SK-N-SH (cell line): ENCODE measurements around the gene PLXND1. TPM values are rescaled to one million over a fixed set of nuclear protein-coding genes. Genes with fewer than 3 reads are reported as not detected.

Source experiments
- CTCF ChIA-PET: fragments of 300-600, 350-600 bp; formaldehyde crosslinking; extraction: SDS; loops from one replicate; lab custom pipeline; 2021; lab: Yijun Ruan, JAX
- POLR2A ChIA-PET: fragments of 350-600 bp; sonication (Branson Sonifier 250); formaldehyde crosslinking; extraction: SDS; loops from one replicate; lab custom pipeline; 2020; ENCODE audit warnings: antibody characterized with exemption, inconsistent platforms; lab: Yijun Ruan, JAX
- DNase-seq: peaks from one replicate; pipeline ENCODE4 v3.0.0; 2012
- H2AFZ ChIP-seq: fragments of 200-600 bp; sonication (generic); 2 replicates; pipeline ENCODE4 v1.8.1; 2016; ENCODE audit warnings: antibody characterized with exemption, mild to moderate bottlenecking, low read depth
- H3F3A ChIP-seq: fragments of 200-600 bp; sonication (generic); replicated peaks from 2 replicates; pipeline ENCODE3; 2016; ENCODE audit warnings: antibody characterized with exemption, mild to moderate bottlenecking; ENCODE audit not compliant: insufficient read depth
- H3K27ac ChIP-seq, 2 experiments: fragments of 200-500 bp in 1 of 2; fragments of 200-600 bp in 1 of 2; sonication (Bioruptor generic) in 1 of 2; sonication (generic), shearing (Covaris generic) in 1 of 2; 2 replicates each; pipeline versions ENCODE4 v1.5.1 to v1.6.1; 2014 to 2016; ENCODE audit warnings: low read depth in 2 of 2, inconsistent platforms in 1 of 2, low read length in 1 of 2, mild to moderate bottlenecking in 1 of 2, mixed read lengths in 1 of 2
- H3K27me3 ChIP-seq: fragments of 200-600 bp; sonication (generic), shearing (Covaris generic); 2 replicates; pipeline ENCODE4 v1.6.1; 2016; ENCODE audit warnings: mixed run types; ENCODE audit not compliant: insufficient read depth
- H3K36me3 ChIP-seq, 2 experiments: fragments of 200-500 bp in 1 of 2; fragments of 200-600 bp in 1 of 2; sonication (Bioruptor generic) in 1 of 2; sonication (generic) in 1 of 2; replicated peaks in 1 of 2; 2 replicates each; pipeline versions ENCODE3 to v1.5.1; 2014 to 2016; ENCODE audit warnings: low read length in 1 of 2, mild to moderate bottlenecking in 1 of 2; ENCODE audit not compliant: insufficient read depth in 2 of 2, control insufficient read depth in 1 of 2
- H3K4me1 ChIP-seq, 2 experiments: fragments of 200-500 bp in 1 of 2; fragments of 200-600 bp in 1 of 2; sonication (Bioruptor generic) in 1 of 2; sonication (generic), shearing (Covaris generic) in 1 of 2; 2 replicates each; pipeline versions ENCODE4 v1.5.1 to v1.6.1; 2014 to 2016; ENCODE audit warnings: low read depth in 1 of 2, low read length in 1 of 2, mixed run types in 1 of 2; ENCODE audit not compliant: insufficient read depth in 2 of 2, control insufficient read depth in 1 of 2
- H3K4me2 ChIP-seq: fragments of 200-600 bp; sonication (generic), shearing (Covaris generic); 2 replicates; pipeline ENCODE4 v1.6.1; 2017; ENCODE audit warnings: mixed run types
- H3K4me3 ChIP-seq, 2 experiments: fragments of 200-500 bp in 1 of 2; fragments of 200-600 bp in 1 of 2; sonication (Bioruptor generic) in 1 of 2; sonication (generic), shearing (Covaris generic) in 1 of 2; 2 replicates each; pipeline versions ENCODE4 v1.5.1 to v1.8.1; 2014 to 2016; ENCODE audit warnings: low read depth in 2 of 2, inconsistent platforms in 1 of 2, low read length in 1 of 2, mild to moderate bottlenecking in 1 of 2, mixed read lengths in 1 of 2, moderate library complexity in 1 of 2
- H3K79me2 ChIP-seq: fragments of 200-600 bp; sonication (generic); 2 replicates; pipeline ENCODE4 v1.8.1; 2017; ENCODE audit warnings: mild to moderate bottlenecking; ENCODE audit not compliant: insufficient read depth
- H3K9ac ChIP-seq: fragments of 200-600 bp; sonication (generic); 2 replicates; pipeline ENCODE4 v1.6.1; 2017; ENCODE audit warnings: mixed run types
- H3K9me2 ChIP-seq: fragments of 200-600 bp; sonication (generic); 2 replicates; pipeline ENCODE4 v1.6.1; 2017; ENCODE audit warnings: mixed run types
- H3K9me3 ChIP-seq: fragments of 200-600 bp; sonication (generic); 2 replicates; pipeline ENCODE4 v1.6.1; 2017; ENCODE audit warnings: mixed run types, mild to moderate bottlenecking, moderate library complexity
- H4K20me1 ChIP-seq: fragments of 200-600 bp; sonication (generic); 2 replicates; pipeline ENCODE4 v1.6.1; 2017; ENCODE audit warnings: mild to moderate bottlenecking, mixed run types; ENCODE audit not compliant: insufficient read depth
- FOXJ3 ChIP-seq: sonication (generic); formaldehyde crosslinking; IDR thresholded peaks from 2 replicates; pipeline ENCODE4 v1.5.1; 2020; ENCODE audit warnings: mild to moderate bottlenecking, missing genetic modification reagents
- FOXM1 ChIP-seq: IDR thresholded peaks from 2 replicates; pipeline ENCODE4 v1.4.0; 2012; ENCODE audit warnings: low read depth, mild to moderate bottlenecking
- GABPA ChIP-seq: IDR thresholded peaks from 2 replicates; pipeline ENCODE4 v1.4.0; 2012; ENCODE audit warnings: low read depth, mild to moderate bottlenecking
- RFX5 ChIP-seq: IDR thresholded peaks from 2 replicates; pipeline ENCODE4 v1.6.1; 2012; ENCODE audit warnings: mild to moderate bottlenecking, improper control_type of control experiment, low read length
- TEAD4 ChIP-seq: IDR thresholded peaks from 2 replicates; pipeline ENCODE4 v1.4.0; 2012; ENCODE audit warnings: mild to moderate bottlenecking, borderline replicate concordance; ENCODE audit not compliant: insufficient read depth
- WGBS: methylation state at CpG from one replicate; pipeline ENCODE4 v1.1.6; 2017; ENCODE audit warnings: low lambda C conversion rate; 5-methylcytosine and 5-hydroxymethylcytosine counted together
- polyA plus RNA-seq, 3 experiments: library from polyadenylated mRNA; depleted of rRNA; stranded (reverse); fragments of >200 nt; gene quantifications; 2 replicates each; pipeline ENCODE4 v1.2.3, GENCODE V29; 2012
- TF ChIP-seq, protein P1 (sequence below): IDR thresholded peaks from 2 replicates; pipeline ENCODE4 v1.4.0; 2012; ENCODE audit warnings: low read depth
- TF ChIP-seq, protein P2 (sequence below): fragments of 200-600 bp; sonication (generic); IDR thresholded peaks from 2 replicates; pipeline ENCODE4 v1.6.1; 2017; ENCODE audit warnings: antibody characterized with exemption, mild to moderate bottlenecking, moderate library complexity
- TF ChIP-seq, protein P3 (sequence below): fragments of 150-350 bp; IDR thresholded peaks from 2 replicates; pipeline ENCODE4 v1.6.1; 2017; ENCODE audit warnings: antibody characterized with exemption, low read length, low read depth, borderline replicate concordance
- TF ChIP-seq, protein P4 (sequence below): IDR thresholded peaks from 2 replicates; pipeline ENCODE4 v1.6.1; 2012; ENCODE audit warnings: mild to moderate bottlenecking, low read depth, low read length, moderate library complexity

PLXND1 gene
- polyA plus RNA-seq, 1 of the 3 experiments (the other 2 are of a cell fraction), result 53.5 TPM

DNA sequence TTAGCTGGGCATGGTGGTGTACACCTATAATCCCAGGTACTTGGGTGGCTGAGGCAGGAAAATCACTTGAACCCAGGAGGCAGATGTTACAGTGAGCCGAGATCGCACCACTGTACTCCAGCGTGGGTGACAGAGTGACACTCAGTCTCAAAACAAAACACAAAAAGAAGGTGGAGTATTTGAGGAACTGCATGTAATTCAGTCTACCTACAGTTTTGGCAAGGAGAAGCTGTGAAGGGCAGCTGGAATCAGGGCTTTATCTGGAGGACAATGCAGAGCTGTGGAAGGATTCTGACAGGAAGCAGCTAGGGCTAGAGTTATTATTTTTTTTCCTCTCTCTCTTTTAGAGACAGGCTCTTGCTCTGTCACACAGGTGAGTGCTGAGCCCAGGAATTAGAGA lies 56.7 kb downstream of the PLXND1 start:
- Histone ChIP-seq H4K20me1 (no peaks in the 10 kb centered on the region), H3K9me2 (no peaks in the 10 kb centered on the region), H2AFZ (peak overlapping the region; percentile 35; the same call in 1 of the 2 replicates), H3K27me3 (no peaks in the 10 kb centered on the region), H3K4me3 (no peak overlapping the region)
- CTCF ChIA-PET, result interaction anchor here (1.1 to 1.5 kb wide), 2 partner anchors 9 to 15 kb away, joined by 3 to 4 read pairs; no protein-coding TSS in a partner anchor
- TF ChIP-seq GABPA, result no peak
- no peak for TF ChIP-seq TEAD4
- TF ChIP-seq, all 33 proteins: peak for 0
- POLR2A ChIA-PET, result no interaction called here
- Histone ChIP-seq H3K79me2 (no peaks in the 10 kb centered on the region), H3K27ac (no peak overlapping the region), H3K4me2 (no peak overlapping the region), H3K9me3 (no peaks in the 10 kb centered on the region), H3K9ac (no peak overlapping the region), H3K4me1 (peaks cover 0 to 22% of the 10 kb centered on the region in 2 experiments; a peak in 3 of 4 replicates), H3F3A (peaks cover under 1% of the 10 kb centered on the region), H3K36me3 (no peaks in the 10 kb centered on the region)
- no peak for DNase-seq
- 96% methylated on average over 3 of the region's 3 CpGs for WGBS

DNA sequence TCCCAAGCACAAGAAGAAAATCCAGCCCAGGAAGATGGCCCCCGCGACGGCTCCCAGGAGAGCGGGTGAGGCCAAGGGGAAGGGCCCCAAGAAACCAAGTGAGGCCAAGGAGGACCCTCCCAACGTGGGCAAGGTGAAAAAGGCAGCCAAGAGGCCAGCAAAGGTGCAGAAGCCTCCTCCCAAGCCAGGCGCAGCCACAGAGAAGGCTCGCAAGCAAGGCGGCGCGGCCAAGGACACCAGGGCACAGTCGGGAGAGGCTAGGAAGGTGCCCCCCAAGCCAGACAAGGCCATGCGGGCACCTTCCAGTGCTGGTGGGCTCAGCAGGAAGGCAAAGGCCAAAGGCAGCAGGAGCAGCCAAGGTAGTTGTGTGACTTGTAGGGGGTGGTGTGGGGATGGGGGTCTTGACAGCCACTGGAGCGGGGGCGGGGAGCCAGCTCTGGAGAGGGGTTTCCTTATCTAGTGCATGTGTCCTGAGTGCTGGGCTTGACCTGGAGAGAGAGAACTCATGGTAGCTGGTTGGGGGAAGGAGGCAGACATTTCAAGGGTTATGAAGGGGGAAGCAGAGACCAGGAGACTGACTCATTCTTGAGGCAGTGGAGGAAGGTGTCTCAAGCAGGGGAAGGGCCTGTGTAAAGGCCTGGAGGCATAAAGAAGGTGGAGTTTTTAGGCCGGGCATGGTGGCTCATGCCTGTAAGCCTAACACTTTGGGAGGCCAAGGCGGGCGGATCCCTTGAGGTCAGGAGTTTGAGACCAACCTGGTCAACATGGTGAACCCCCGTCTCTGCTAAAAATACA lies 57.3 kb downstream of the PLXND1 start:
- H3K4me3 ChIP-seq, result no peak overlapping the region
- no peaks in the 10 kb centered on the region for H4K20me1 ChIP-seq
- no peaks in the 10 kb centered on the region for H3K36me3 ChIP-seq
- ChIA-PET CTCF (interaction anchor here (1.1 to 1.5 kb wide), 2 partner anchors 10 to 14 kb away, joined by 3 to 4 read pairs; no protein-coding TSS in a partner anchor), POLR2A (no interaction called here)
- no peak overlapping the region for H3K9ac ChIP-seq
- TF ChIP-seq GABPA, result no peak
- H3K27me3 ChIP-seq, result no peaks in the 10 kb centered on the region
- no peaks in the 10 kb centered on the region for H3K9me2 ChIP-seq
- no peak overlapping the region for H3K27ac ChIP-seq
- H2AFZ ChIP-seq, result peak overlapping the region; percentile 35; the same call in 1 of the 2 replicates
- peaks cover 0 to 16% of the 10 kb centered on the region in 2 experiments; a peak in 3 of 4 replicates for H3K4me1 ChIP-seq
- DNase-seq, result no peak
- H3K79me2 ChIP-seq, result no peaks in the 10 kb centered on the region
- H3K9me3 ChIP-seq, result no peaks in the 10 kb centered on the region
- WGBS, result 87% methylated on average over 12 of the region's 18 CpGs
- H3F3A ChIP-seq, result no peaks in the 10 kb centered on the region
- no peak overlapping the region for H3K4me2 ChIP-seq

DNA sequence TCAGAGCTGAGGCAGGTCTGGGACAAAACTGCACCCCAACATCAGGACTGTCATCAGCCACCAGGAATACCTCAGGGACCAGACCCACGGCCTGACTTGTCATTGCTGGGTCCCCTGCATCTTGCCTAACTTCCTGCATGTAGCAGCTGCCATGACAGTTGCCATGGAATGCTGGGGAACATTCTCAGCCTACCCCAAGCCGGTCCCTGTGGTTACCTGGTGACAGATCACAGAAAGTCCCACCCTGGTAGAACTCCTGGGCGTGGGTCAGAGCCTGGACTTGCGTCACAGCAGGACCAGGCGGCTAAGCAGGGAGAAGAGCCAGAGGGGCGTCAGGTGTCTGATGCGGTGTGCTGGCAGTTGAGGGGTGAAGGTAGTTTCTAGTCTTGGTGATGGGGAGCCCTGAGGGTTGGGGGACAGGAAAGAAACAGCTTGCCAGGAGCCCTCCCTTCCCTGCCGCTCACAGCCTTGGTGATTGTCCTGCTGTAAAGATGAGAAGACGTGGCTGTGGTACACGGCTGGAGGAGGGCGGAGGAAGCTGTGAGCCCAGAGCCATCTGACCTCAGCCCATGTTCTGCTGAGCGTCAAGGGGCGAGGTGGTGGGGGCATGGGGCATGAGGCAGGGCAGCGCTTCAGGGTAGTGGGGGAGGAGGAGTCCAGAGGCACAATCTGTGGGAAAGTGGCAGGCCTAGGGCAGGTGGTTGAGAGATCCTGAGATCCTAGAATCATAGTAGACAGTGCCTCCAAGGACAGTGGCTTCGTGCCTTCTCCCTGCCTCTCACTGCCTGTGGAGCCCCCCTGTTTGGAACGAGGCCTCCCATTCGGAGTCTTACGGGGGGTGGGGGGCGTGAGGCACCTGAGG lies 58.1 kb downstream of the PLXND1 start:
- 87% methylated on average over 17 of the region's 19 CpGs for WGBS
- CTCF ChIA-PET, result interaction anchor here (2.1 kb wide), 1 partner anchor 58 kb away, joined by 4 read pairs; no protein-coding TSS in a partner anchor
- H3K4me2 ChIP-seq, result no peak overlapping the region

More for the DNA sequence above, 58.1 kb downstream of the PLXND1 start:
- POLR2A ChIA-PET, result no interaction called here
- TF ChIP-seq, protein P1, sequence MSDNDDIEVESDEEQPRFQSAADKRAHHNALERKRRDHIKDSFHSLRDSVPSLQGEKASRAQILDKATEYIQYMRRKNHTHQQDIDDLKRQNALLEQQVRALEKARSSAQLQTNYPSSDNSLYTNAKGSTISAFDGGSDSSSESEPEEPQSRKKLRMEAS, result no peak
- no peak for TF ChIP-seq FOXJ3 (CRISPR knock-in tag)
- TF ChIP-seq, protein P2, sequence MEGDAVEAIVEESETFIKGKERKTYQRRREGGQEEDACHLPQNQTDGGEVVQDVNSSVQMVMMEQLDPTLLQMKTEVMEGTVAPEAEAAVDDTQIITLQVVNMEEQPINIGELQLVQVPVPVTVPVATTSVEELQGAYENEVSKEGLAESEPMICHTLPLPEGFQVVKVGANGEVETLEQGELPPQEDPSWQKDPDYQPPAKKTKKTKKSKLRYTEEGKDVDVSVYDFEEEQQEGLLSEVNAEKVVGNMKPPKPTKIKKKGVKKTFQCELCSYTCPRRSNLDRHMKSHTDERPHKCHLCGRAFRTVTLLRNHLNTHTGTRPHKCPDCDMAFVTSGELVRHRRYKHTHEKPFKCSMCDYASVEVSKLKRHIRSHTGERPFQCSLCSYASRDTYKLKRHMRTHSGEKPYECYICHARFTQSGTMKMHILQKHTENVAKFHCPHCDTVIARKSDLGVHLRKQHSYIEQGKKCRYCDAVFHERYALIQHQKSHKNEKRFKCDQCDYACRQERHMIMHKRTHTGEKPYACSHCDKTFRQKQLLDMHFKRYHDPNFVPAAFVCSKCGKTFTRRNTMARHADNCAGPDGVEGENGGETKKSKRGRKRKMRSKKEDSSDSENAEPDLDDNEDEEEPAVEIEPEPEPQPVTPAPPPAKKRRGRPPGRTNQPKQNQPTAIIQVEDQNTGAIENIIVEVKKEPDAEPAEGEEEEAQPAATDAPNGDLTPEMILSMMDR, result no peak
- TF ChIP-seq, protein P3, sequence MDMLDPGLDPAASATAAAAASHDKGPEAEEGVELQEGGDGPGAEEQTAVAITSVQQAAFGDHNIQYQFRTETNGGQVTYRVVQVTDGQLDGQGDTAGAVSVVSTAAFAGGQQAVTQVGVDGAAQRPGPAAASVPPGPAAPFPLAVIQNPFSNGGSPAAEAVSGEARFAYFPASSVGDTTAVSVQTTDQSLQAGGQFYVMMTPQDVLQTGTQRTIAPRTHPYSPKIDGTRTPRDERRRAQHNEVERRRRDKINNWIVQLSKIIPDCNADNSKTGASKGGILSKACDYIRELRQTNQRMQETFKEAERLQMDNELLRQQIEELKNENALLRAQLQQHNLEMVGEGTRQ, result no peak
- TF ChIP-seq FOXM1, result no peak
- TF ChIP-seq, protein P4, sequence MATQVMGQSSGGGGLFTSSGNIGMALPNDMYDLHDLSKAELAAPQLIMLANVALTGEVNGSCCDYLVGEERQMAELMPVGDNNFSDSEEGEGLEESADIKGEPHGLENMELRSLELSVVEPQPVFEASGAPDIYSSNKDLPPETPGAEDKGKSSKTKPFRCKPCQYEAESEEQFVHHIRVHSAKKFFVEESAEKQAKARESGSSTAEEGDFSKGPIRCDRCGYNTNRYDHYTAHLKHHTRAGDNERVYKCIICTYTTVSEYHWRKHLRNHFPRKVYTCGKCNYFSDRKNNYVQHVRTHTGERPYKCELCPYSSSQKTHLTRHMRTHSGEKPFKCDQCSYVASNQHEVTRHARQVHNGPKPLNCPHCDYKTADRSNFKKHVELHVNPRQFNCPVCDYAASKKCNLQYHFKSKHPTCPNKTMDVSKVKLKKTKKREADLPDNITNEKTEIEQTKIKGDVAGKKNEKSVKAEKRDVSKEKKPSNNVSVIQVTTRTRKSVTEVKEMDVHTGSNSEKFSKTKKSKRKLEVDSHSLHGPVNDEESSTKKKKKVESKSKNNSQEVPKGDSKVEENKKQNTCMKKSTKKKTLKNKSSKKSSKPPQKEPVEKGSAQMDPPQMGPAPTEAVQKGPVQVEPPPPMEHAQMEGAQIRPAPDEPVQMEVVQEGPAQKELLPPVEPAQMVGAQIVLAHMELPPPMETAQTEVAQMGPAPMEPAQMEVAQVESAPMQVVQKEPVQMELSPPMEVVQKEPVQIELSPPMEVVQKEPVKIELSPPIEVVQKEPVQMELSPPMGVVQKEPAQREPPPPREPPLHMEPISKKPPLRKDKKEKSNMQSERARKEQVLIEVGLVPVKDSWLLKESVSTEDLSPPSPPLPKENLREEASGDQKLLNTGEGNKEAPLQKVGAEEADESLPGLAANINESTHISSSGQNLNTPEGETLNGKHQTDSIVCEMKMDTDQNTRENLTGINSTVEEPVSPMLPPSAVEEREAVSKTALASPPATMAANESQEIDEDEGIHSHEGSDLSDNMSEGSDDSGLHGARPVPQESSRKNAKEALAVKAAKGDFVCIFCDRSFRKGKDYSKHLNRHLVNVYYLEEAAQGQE, result no peak
- TF ChIP-seq RFX5, result no peak
- H3K9ac ChIP-seq, result no peak overlapping the region
- no peaks in the 10 kb centered on the region for H3F3A ChIP-seq
- DNase-seq, result no peak
- no peaks in the 10 kb centered on the region for H4K20me1 ChIP-seq
- no peaks in the 10 kb centered on the region for H3K27me3 ChIP-seq
- no peaks in the 10 kb centered on the region for H3K9me2 ChIP-seq
- H3K4me3 ChIP-seq, result no peak overlapping the region
- H3K79me2 ChIP-seq, result no peaks in the 10 kb centered on the region
- no peak overlapping the region for H2AFZ ChIP-seq
- H3K4me1 ChIP-seq, result peaks cover 0 to 9% of the 10 kb centered on the region in 2 experiments; a peak in 1 of 4 replicates
- no peak overlapping the region for H3K27ac ChIP-seq
- no peaks in the 10 kb centered on the region for H3K9me3 ChIP-seq
- no peaks in the 10 kb centered on the region for H3K36me3 ChIP-seq
